HPDE6-E6E7 (cell line): ENCODE measurements around the gene GPR158.
A peak's percentile ranks its signal among the peaks of the same experiment; 100 is the strongest.

ENCODE experiments used
- DNase-seq: peaks from one replicate; pipeline ENCODE4 v3.0.0; 2011; ENCODE audit warnings: missing footprints; ENCODE audit errors: extremely low spot score

Gene GPR158

GRCh38 chr10:25206693-25207414 is 32.1 kb downstream of the GPR158 start:
- no peak for DNase-seq

- DNase-seq, result no peak
Observed at GRCh38 chr10:25209618-25210017, 34.8 kb downstream of the GPR158 start.

GRCh38 chr10:25210265-25210664 is 35.5 kb downstream of the GPR158 start:
- no peak for DNase-seq

- no peak for DNase-seq
Observed at GRCh38 chr10:25220156-25220555, 45.4 kb downstream of the GPR158 start.

GRCh38 chr10:25222085-25222660 is 47.4 kb downstream of the GPR158 start:
- DNase-seq, result no peak

- DNase-seq, result no peak
Observed at GRCh38 chr10:25226775-25227682, 52.2 kb downstream of the GPR158 start.

- no peak for DNase-seq
Observed at GRCh38 chr10:25231751-25232150, 57.0 kb downstream of the GPR158 start.

GRCh38 chr10:25232204-25232603 is 57.4 kb downstream of the GPR158 start:
- no peak for DNase-seq

GRCh38 chr10:25245165-25245564 is 70.4 kb downstream of the GPR158 start:
- DNase-seq, result no peak

- DNase-seq, result no peak
Observed at GRCh38 chr10:25257646-25258045, 82.8 kb downstream of the GPR158 start.

GRCh38 chr10:25261110-25261509 is 86.3 kb downstream of the GPR158 start:
- DNase-seq, result no peak

- no peak for DNase-seq
Observed at GRCh38 chr10:25261558-25261957, 86.8 kb downstream of the GPR158 start.

- no peak for DNase-seq
Observed at GRCh38 chr10:25263931-25264330, 89.1 kb downstream of the GPR158 start.

- no peak for DNase-seq
Observed at GRCh38 chr10:25278180-25278579, 103.4 kb downstream of the GPR158 start.

- no peak for DNase-seq
Observed at GRCh38 chr10:25280076-25280475, 105.3 kb downstream of the GPR158 start.

GRCh38 chr10:25280573-25280972 is 105.8 kb downstream of the GPR158 start:
- no peak for DNase-seq

- no peak for DNase-seq
Observed at GRCh38 chr10:25285809-25286208, 111.0 kb downstream of the GPR158 start.

- DNase-seq, result no peak
Observed at GRCh38 chr10:25288181-25288580, 113.4 kb downstream of the GPR158 start.

GRCh38 chr10:25294032-25294926 is 119.5 kb downstream of the GPR158 start:
- peak; percentile 9 for DNase-seq

GRCh38 chr10:25296324-25296723 is 121.5 kb downstream of the GPR158 start:
- DNase-seq, result no peak

GRCh38 chr10:25297466-25297865 is 122.7 kb downstream of the GPR158 start:
- no peak for DNase-seq

- no peak for DNase-seq
Observed at GRCh38 chr10:25300073-25300472, 125.3 kb downstream of the GPR158 start.
